GM23248 (cell line): ENCODE data around the gene C4orf33. TPM values are rescaled to one million over a fixed set of nuclear protein-coding genes. Genes with fewer than 3 reads are reported as not detected.

Experiments
- DNase-seq: peaks from one replicate; pipeline ENCODE4 v3.0.0-alpha.2; 2015
- H2AFZ ChIP-seq: fragments of 200-600 bp; sonication (generic); 2 replicates; pipeline ENCODE4 v1.6.1; 2016; ENCODE audit warnings: antibody characterized with exemption
- H3F3A ChIP-seq: fragments of 200-600 bp; sonication (generic); 2 replicates; pipeline ENCODE4 v1.6.1; 2016; ENCODE audit warnings: mild to moderate bottlenecking, antibody characterized with exemption, mixed run types; ENCODE audit not compliant: insufficient read depth
- H3K27ac ChIP-seq: fragments of 200-600 bp; sonication (generic); 2 replicates; pipeline ENCODE4 v1.5.1; 2016; ENCODE audit warnings: mild to moderate bottlenecking
- H3K27me3 ChIP-seq: fragments of 200-600 bp; sonication (generic); replicated peaks from 2 replicates; pipeline ENCODE4 v1.6.1; 2016; ENCODE audit warnings: mild to moderate bottlenecking; ENCODE audit not compliant: insufficient read depth
- H3K36me3 ChIP-seq: fragments of 200-600 bp; sonication (generic); 2 replicates; pipeline ENCODE4 v1.6.1; 2016; ENCODE audit warnings: low read depth, mild to moderate bottlenecking
- H3K4me1 ChIP-seq: fragments of 200-600 bp; sonication (generic); 2 replicates; pipeline ENCODE4 v1.6.1; 2016; ENCODE audit warnings: mild to moderate bottlenecking; ENCODE audit not compliant: insufficient read depth
- H3K4me2 ChIP-seq: fragments of 200-600 bp; sonication (generic); one replicate; pipeline ENCODE4 v1.6.1; 2016; ENCODE audit warnings: mild to moderate bottlenecking; ENCODE audit not compliant: unreplicated experiment
- H3K4me3 ChIP-seq: fragments of 200-600 bp; sonication (generic); 2 replicates; pipeline ENCODE4 v1.5.1; 2016; ENCODE audit warnings: mild to moderate bottlenecking
- H3K79me2 ChIP-seq: fragments of 200-600 bp; sonication (generic); 2 replicates; pipeline ENCODE4 v1.6.1; 2016; ENCODE audit warnings: mild to moderate bottlenecking; ENCODE audit not compliant: insufficient read depth
- H3K9ac ChIP-seq: fragments of 200-600 bp; sonication (generic); 2 replicates; pipeline ENCODE4 v1.6.1; 2016; ENCODE audit warnings: mild to moderate bottlenecking
- H3K9me2 ChIP-seq: fragments of 200-600 bp; sonication (generic); 2 replicates; pipeline ENCODE4 v1.6.1; 2016; ENCODE audit warnings: mixed run types, mild to moderate bottlenecking, moderate library complexity; ENCODE audit not compliant: insufficient read depth
- H3K9me3 ChIP-seq: fragments of 200-600 bp; sonication (generic); one replicate; pipeline ENCODE4 v1.6.1; 2017; ENCODE audit warnings: low read depth
- H4K20me1 ChIP-seq: fragments of 200-600 bp; sonication (generic); 2 replicates; pipeline ENCODE4 v1.6.0; 2016; ENCODE audit not compliant: insufficient read depth
- EZH2 ChIP-seq: fragments of 200-600 bp; sonication (generic); IDR thresholded peaks from 2 replicates; pipeline ENCODE4 v1.6.1; 2018; ENCODE audit warnings: antibody characterized with exemption, mild to moderate bottlenecking; ENCODE audit not compliant: insufficient read depth, poor library complexity, severe bottlenecking
- EZH2phosphoT487 ChIP-seq: fragments of 200-600 bp; sonication (generic); IDR thresholded peaks from 2 replicates; pipeline ENCODE4 v1.6.1; 2018; ENCODE audit warnings: antibody characterized with exemption, moderate library complexity, mild to moderate bottlenecking, low read depth; ENCODE audit not compliant: insufficient read depth
- WGBS, 2 experiments: methylation state at CpG; one replicate each; pipeline ENCODE4 v1.1.6; 2015 to 2017; ENCODE audit warnings: low lambda C conversion rate in 2 of 2, low coverage in 1 of 2; ENCODE audit errors: missing lambda C conversion rate in 2 of 2; 5-methylcytosine and 5-hydroxymethylcytosine counted together
- in situ Hi-C: fragments of 300-500 bp; cut with MboI; formaldehyde crosslinking; loops from 2 replicates; pipeline ENCODE4 v1.15.0; 2020
- polyA plus RNA-seq: library from polyadenylated mRNA; unstranded; fragments of >200 nt; fragmentation: Nextera tagmentation; extraction: Ambion mirVana; gene quantifications from 2 replicates; pipeline ENCODE4 v1.2.1, GENCODE V29; 2016
- total RNA-seq: library from RNA; depleted of rRNA; stranded (reverse); fragments of >200 nt; shearing (Covaris generic); gene quantifications from 2 replicates; pipeline ENCODE4 v1.2.3, GENCODE V29; 2014; rRNA removed

The C4orf33 gene
- total and polyA plus RNA-seq, 2 experiments from 2014 or later = 5.6 to 7.8 TPM

GRCh38 chr4:129164243-129164642 is 68.3 kb downstream of the C4orf33 start:
- Histone ChIP-seq H3F3A (no peaks in the 10 kb centered on the region), H3K27ac (no peak overlapping the region), H3K79me2 (no peaks in the 10 kb centered on the region), H3K9ac (no peak overlapping the region), H3K4me2 (no peak overlapping the region), H3K4me1 (no peaks in the 10 kb centered on the region), H3K36me3 (no peaks in the 10 kb centered on the region), H2AFZ (no peak overlapping the region), H3K4me3 (no peak overlapping the region), H3K9me3 (no peaks in the 10 kb centered on the region), H3K9me2 (no peaks in the 10 kb centered on the region), H4K20me1 (no peaks in the 10 kb centered on the region), H3K27me3 (peaks cover 5% of the 10 kb centered on the region; the same call in 1 of the 2 replicates)
- no peak for DNase-seq
- in situ Hi-C loops = no loop called here
- TF ChIP-seq EZH2phosphoT487 (no peak), EZH2 (no peak)
- WGBS, 2 experiments = 14 to 27% methylated on average over 3 of the region's 3 CpGs

Other genes starting within 250 kb of the C4orf33 start
- 7.3 and 12.5 TPM in 2 replicates for gene SCLT1, start 2.6 kb upstream of the C4orf33 start, total RNA-seq
- gene SCLT1, start 2.6 kb upstream of the C4orf33 start, polyA plus RNA-seq = 7.5 and 9.0 TPM in 2 replicates